Peyer's patch (tissue), 4 donors: Measurements from ENCODE around the gene PCDHB11.

Experiments used
- CTCF ChIP-seq, 6 experiments: fragments of 450-650 bp in 4 of 6; fragments of 200-600 bp in 2 of 6; sonication (generic) in 1 of 6; IDR thresholded peaks; one replicate each; pipeline ENCODE4 v1.5.1; 2017 to 2019; ENCODE audit warnings: antibody characterized with exemption in 6 of 6, mild to moderate bottlenecking in 3 of 6, moderate library complexity in 1 of 6
- POLR2A ChIP-seq, 2 donors: fragments of 450-650 bp; IDR thresholded peaks; one replicate each; pipeline ENCODE4 v1.5.1; 2017; ENCODE audit warnings: antibody characterized with exemption in 2 of 2, mild to moderate bottlenecking in 2 of 2, moderate library complexity in 2 of 2

- TF ChIP-seq CTCF (IDR thresholded peaks at IDR 0.05) (no peak), POLR2A (IDR thresholded peaks at IDR 0.05) (no peak)
Observed at GRCh38 chr5:141241496-141241895, 42.1 kb downstream of the PCDHB11 start.
